ENCODE results near the gene ZNF563. TPM values are rescaled to one million over a fixed set of nuclear protein-coding genes. Genes with fewer than 3 reads are reported as not detected.
A peak's percentile ranks its signal among the peaks of the same experiment; 100 is the strongest.
"Not testable (repeated sequence)": the region's sequence is repeated elsewhere in the genome, so short reads cannot be mapped to it uniquely, and the experiment has no call there.

The ZNF563 gene
- total RNA-seq, 1 donor = 1.7 TPM

DNA sequence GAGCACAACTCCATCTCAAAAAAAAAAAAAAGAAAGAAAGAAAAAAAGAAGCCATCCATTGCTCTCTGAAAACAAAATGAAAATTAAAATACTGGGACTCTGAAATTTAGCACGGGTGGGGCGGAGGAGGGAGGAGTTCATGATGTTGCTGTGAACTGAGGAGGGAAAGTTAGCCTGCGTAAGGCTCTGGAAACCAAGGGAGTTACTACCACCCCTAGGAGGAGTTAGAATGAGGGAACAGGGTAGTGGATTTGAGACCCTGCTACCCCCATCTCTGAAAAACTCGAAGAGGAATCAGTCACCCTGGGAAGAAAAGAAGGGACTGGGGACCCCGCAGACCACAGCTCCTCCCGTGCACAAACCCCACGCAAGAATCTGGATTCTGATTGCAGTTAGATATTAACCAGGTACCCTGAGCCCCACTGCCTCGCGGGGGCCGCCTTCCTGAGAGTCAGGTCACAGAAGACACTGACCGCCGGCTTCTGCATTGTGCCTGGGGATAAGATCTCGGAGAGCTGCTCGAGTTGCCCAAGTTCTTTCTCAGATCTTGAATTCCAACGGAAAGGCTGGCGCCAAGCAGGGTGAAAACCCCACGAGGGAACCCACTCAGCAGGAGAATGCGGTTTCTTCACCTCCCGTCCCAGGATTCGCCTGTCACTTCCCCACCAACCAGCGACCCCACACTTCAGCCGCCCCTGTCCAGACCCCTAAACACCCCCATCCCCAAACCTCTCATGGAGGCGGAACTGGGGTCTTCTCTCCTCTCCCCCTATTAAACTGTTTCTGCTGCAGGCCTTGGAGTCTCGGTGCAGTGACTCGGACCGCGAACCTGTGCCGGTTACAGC, 31.2 kb upstream of the ZNF563 start:
- TF ChIP-seq, protein P1, sequence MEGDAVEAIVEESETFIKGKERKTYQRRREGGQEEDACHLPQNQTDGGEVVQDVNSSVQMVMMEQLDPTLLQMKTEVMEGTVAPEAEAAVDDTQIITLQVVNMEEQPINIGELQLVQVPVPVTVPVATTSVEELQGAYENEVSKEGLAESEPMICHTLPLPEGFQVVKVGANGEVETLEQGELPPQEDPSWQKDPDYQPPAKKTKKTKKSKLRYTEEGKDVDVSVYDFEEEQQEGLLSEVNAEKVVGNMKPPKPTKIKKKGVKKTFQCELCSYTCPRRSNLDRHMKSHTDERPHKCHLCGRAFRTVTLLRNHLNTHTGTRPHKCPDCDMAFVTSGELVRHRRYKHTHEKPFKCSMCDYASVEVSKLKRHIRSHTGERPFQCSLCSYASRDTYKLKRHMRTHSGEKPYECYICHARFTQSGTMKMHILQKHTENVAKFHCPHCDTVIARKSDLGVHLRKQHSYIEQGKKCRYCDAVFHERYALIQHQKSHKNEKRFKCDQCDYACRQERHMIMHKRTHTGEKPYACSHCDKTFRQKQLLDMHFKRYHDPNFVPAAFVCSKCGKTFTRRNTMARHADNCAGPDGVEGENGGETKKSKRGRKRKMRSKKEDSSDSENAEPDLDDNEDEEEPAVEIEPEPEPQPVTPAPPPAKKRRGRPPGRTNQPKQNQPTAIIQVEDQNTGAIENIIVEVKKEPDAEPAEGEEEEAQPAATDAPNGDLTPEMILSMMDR (IDR thresholded peaks at IDR 0.05; ENCODE audit: insufficient read depth, low read depth, low read length) = no peak
- DNase-seq (ENCODE audit: low read depth) = peak; percentile 5
- peak overlapping the region; percentile 71 for H3K4me3 ChIP-seq (ENCODE audit: low read depth, low read length)

GRCh38 chr19:12362236-12362635, 28.8 kb upstream of the ZNF563 start:
- not testable (repeated sequence) for DNase-seq (ENCODE audit: low read depth); H3K4me3 ChIP-seq (ENCODE audit: low read depth, low read length)

DNA sequence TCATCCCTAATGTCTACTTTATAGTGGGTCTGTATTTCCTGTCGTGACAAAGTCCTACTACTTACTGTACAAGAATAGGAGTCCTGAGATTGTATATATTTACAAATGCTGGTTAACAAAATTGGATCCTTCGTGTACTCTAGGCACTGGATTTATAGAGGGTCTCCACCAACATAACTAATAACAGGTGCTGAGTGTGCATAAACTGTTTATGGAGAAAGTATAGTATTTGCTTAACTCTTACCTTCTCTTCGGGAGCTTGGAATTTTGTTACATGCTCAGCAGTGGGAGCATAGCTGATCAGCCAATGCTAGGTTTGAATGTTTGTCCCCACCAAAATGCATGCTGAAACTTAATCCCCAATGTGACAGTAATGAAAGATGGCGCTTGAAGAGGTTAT, 19.9 kb upstream of the ZNF563 start:
- DNase-seq (ENCODE audit: low read depth) = no peak
- H3K4me3 ChIP-seq (ENCODE audit: low read depth, low read length) = no peak overlapping the region
- TF ChIP-seq, protein P1 (IDR thresholded peaks at IDR 0.05; ENCODE audit: insufficient read depth, low read depth, low read length) = no peak

DNA sequence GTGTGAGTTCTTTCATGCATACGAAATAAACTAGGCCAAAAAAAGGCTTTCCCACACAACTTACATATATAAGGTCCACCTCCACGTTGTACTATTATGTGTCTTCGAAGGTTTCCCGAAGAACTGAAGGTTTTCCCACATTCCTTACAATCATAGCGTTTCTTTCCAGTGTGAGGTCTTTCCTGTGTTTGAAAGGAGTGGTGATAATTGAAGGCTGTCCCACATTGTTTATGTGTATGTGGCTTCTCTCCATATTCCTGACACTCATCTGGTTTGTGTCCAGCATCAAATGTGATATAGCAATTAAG, 17.4 kb upstream of the ZNF563 start:
- TF ChIP-seq, protein P1 (IDR thresholded peaks at IDR 0.05; ENCODE audit: insufficient read depth, low read depth, low read length) = no peak
- DNase-seq (ENCODE audit: low read depth) = no peak

DNA sequence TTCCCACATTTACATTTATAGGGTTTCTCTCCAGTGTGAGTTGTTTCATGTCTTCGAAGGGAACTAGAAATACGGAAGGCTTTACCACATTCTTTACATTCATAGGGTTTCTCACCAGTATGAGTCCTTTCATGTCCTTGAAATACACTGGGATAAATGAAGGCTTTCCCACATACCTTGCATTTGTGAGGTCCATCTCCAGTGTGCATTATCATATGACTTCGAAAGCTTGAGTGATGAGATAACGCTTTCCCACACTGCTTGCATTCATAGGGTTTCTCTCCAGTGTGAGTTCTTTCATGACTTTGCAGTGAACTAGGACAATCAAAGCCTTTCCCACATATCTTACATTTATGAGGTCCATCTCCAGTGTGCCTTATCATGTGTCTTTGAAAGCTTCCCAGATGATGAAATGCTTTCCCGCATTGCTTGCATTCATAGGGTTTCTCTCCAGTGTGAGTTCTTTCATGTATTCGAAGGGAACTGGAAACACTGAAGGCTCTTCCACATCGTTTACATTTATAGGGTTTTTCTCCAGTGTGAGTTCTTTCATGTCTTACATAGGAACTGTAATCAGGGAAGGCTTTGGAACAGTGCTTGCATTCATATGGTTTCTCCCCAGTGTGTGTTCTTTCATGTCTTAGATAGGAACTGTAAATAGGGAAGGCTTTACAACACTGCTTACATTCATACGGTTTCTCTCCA, 16.9 kb upstream of the ZNF563 start:
- H3K4me3 ChIP-seq (ENCODE audit: low read depth, low read length) = no peak overlapping the region
- TF ChIP-seq, protein P1 (IDR thresholded peaks at IDR 0.05; ENCODE audit: insufficient read depth, low read depth, low read length) = no peak
- DNase-seq (ENCODE audit: low read depth) = no peak

More for the DNA sequence above, 17.4 kb upstream of the ZNF563 start:
- no peak overlapping the region for H3K4me3 ChIP-seq (ENCODE audit: low read depth, low read length)

GRCh38 chr19:12346896-12347295, 13.5 kb upstream of the ZNF563 start:
- no peak overlapping the region for H3K4me3 ChIP-seq (ENCODE audit: low read depth, low read length)
- TF ChIP-seq, protein P1 (IDR thresholded peaks at IDR 0.05; ENCODE audit: insufficient read depth, low read depth, low read length) = no peak
- DNase-seq (ENCODE audit: low read depth) = no peak

GRCh38 chr19:12345197-12345596, 11.8 kb upstream of the ZNF563 start:
- no peak overlapping the region for H3K4me3 ChIP-seq (ENCODE audit: low read depth, low read length)

More at GRCh38 chr19:12345197-12345596, 11.8 kb upstream of the ZNF563 start:
- no peak for DNase-seq (ENCODE audit: low read depth)
- TF ChIP-seq, protein P1 (IDR thresholded peaks at IDR 0.05; ENCODE audit: insufficient read depth, low read depth, low read length) = no peak

Measured in fibroblast of villous mesenchyme (primary cell).